NOMO-1 treated with dmso at 0.1 percent for 144 hours (cell line): Measurements from ENCODE around the gene PLPP4.

Experiments used
- DNase-seq: peaks from one replicate; lab custom pipeline; 2025; ENCODE audit not compliant: unreplicated experiment; lab: John Stamatoyannopoulos, UW

The PLPP4 gene

DNA sequence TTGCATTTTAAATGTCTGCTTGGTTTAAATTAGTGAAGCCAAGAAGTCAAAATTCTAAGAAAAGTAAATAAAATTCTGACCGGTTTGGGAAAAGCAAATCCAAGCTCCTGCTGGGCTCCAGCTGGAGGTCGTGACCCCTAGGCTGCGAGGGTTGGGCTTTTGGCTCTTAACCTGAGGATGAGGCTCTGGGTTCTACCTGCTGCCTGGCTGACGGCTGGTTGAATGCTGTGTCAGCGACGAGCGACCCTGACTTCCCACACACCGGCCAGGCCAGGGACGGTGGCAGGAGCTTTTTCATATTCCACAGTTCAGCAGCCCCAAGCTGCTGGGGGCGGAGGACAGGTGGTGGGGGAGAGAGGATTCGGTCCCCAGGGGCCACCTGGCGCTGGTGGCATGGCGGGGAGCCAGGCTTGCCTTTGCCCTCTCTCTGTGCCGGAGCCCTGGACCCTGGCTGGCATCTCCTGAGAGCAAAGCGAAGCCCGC lies 843 bp upstream of the PLPP4 start:
- no peak for DNase-seq

DNA sequence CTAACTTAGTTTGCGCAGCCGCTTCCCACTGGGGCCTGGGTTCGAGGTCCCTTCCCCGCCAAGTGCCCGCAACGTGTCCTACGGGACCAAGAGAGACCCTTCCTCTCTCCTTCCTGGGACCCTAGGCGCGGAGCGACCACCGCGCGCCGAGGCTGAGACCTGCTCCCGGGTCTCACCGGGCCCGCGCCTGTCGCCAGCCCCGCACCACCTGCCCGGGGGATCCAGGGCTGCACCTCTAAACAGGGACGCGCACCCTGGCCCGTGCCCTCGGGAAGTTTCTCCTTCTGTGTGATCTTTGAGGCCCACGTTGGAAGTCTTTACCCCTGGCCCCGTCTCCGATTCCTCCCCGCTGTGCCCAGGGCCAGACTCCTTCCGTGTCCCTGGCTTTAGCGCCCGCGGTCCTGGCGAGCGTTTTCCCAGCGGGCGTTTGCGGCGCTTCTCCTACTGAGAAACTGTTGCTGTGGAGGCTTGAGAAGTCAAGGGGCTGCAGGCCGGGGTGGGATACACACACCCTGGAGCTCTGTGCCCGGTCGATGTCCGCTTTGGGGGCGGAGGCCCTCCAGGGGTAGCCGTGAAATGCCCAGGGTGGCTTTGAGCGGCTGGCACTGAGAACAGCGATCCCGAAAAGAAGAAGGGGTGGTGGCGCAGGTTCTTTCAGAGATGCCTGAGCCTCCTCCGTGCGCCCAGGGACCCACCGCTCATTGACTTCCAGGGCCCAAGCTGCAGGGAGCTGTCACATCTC lies 575 bp downstream of the PLPP4 start:
- no peak for DNase-seq

DNA sequence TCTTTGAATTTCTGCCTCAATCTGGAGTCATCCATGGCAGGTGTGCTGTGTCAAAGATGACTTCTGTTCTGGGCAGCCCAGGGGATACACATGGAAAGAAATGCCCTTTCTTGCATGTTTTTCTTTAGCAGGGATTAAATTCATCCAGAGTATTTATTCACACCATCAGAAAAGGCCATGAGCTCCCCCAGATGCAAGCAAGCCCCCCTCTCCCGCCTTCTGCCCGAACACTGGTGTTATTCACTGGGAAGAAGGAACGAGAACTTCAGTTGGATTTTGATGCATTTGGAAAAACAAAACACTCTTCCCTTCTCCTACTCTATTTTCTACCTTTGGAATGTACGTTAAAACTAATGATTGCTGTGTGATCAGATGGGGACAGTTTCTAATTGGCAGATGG lies 1.4 kb downstream of the PLPP4 start:
- no peak for DNase-seq

DNA sequence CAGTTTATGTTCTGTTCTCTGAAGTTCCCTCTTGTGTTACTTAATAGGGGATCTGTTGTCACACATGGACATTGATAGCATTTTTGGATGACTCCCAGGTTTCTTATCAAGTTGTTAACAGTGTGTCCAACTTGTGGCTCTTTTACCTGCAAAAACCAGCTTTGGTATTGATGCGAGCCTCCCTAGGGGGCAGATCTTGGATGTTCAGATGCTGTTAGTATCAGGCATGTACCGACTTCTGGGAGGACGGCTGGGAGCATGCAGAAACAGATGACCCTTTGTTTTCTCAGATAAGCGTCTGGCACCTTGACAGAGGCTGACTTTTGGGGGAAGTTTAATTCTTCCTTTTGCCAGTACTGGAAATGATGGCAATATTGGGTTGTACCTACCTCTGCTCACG lies 2.2 kb downstream of the PLPP4 start:
- no peak for DNase-seq

DNA sequence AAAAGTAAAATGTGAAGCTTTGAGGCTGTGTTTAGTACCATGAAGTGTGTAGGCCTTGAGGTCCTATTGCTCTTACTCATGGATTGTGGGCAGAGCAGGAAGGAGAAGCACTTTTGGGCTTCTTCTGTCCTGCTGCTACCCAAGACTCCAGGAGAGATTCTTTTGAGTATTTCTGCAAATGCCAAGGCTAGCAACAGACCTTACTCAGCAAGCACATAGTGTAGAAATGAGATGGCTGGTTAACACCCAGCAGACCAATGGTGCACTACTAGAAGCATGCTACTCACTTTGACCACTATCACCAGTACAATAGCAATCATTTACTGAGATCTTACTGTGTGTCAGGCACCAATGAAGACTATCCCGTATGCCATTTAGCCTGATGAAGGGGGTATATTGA lies 3.2 kb downstream of the PLPP4 start:
- DNase-seq, result no peak

DNA sequence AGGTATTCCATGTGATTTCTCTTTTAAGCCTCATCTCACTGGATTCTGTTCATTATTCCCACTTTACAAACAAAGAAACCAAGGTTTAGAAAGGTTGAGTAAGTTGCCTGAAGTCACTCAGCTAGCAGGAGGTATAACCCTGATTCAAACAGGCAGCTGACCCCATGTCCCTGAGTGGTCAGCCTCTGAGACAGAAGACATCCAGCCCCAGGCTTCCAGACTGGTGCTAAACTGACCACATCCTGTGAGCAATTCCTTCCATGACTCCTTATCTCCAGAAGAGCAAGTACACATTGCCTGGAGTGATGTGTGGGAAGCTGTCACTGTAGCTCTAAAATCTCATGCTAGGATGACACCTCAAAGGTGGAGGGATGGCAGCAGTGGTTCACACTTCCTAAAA lies 3.7 kb downstream of the PLPP4 start:
- no peak for DNase-seq

DNA sequence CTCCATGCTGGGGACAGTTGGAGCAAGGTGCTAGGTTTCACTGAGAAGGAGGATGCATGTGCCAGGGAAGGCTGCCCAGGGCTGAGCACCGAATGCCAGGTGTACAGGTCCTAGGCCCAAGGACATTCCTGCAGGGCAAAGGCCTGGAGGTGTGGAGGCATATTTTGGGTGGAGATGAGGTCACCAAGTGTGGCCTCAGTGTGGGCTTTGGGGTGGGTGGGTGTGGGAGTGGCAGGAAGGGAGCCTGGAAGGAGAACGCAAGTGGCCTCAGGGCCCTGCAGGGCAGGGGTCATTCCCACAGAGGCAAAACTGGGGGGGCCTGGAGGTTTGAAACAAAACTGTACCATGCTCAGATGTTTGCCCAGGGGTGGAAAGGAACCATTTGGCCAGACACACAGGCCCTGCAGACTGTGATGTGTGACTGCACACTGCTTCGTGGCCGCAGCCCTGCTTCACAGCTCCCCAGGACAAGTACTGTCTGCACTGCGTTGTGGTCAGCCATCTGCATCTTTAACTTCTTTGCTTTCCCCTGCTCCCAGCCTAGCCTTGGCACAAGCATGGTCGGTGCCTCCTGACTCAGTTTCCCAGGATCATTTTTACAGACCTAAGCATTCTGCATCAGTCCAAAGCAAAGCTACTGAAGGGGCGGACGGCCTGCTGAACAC lies 5.1 kb downstream of the PLPP4 start:
- DNase-seq, result no peak

DNA sequence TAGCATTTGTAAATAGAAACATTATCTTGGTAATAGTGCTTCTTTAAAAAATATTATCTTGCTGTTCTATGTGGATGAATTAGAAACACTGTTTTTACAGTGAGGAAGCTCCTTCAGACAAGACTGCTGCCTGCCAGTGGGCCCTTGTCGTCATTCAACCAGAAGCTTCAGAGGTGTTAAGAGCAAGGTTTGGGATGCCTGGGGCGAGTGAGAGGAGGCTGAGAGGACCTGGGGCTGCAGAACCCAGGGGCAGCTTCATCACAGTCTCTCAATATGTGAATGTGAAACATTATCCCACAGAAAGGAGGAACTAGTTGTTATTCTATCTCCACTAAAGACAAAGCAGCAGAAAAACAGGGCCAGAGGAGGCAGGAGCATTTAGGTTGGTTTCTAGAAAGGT lies 8.1 kb downstream of the PLPP4 start:
- DNase-seq, result no peak

DNA sequence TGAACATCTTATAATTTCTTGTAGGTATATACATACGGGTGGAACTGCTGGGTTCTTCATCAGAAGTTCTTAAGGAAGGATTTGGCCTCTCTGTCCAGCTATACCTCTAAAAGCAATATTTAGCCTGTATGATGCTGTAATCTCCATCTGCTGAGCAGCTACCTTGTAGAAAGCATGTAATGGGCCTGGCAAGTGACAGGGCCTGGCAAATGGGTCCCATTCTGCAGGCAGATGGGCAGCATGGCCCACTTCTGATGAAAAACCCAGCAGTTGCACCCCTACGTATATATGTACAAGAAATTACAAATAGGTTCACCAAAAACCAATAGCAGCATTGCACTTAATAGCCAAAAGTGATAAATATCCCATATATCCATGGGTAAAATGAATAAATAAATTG lies 9.0 kb downstream of the PLPP4 start:
- DNase-seq, result no peak

DNA sequence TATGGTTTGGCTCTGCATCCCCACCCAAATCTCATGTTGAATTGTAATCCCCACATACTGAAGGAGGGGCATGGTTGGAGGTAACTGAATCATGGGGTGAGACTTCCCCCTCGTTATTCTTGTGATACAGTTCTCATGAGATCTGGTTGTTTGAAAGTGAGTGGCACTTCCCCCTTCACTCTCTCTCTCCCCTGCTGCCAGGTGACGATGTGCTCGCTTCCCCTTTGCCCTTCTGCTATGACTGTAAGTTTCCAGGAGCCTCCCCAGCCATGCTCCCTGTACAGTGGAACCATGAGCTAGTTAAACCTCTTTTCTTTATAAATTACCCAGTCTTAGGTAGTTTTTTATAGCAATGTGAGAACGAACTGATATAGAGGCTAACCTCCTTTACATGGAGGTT lies 16.6 kb downstream of the PLPP4 start:
- DNase-seq, result no peak

DNA sequence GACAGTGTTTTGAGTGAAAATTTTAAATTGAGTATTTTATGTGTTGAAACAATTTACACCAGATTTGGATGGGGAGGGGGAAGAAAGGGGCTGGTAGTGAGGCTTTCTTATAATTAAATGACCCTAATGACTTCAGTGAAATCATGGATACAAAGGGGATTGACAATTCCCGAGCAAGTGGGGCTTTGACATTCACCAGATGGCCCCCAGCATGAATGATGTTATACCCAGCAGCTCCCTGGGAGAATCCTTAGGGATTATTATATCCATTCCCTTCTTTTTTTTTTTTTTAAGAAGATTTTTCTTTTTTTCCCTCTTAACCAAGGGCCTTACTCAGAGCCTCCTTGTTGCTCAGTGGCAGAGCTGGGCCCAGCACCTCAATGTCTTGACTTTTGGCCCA lies 17.9 kb downstream of the PLPP4 start:
- DNase-seq, result no peak

DNA sequence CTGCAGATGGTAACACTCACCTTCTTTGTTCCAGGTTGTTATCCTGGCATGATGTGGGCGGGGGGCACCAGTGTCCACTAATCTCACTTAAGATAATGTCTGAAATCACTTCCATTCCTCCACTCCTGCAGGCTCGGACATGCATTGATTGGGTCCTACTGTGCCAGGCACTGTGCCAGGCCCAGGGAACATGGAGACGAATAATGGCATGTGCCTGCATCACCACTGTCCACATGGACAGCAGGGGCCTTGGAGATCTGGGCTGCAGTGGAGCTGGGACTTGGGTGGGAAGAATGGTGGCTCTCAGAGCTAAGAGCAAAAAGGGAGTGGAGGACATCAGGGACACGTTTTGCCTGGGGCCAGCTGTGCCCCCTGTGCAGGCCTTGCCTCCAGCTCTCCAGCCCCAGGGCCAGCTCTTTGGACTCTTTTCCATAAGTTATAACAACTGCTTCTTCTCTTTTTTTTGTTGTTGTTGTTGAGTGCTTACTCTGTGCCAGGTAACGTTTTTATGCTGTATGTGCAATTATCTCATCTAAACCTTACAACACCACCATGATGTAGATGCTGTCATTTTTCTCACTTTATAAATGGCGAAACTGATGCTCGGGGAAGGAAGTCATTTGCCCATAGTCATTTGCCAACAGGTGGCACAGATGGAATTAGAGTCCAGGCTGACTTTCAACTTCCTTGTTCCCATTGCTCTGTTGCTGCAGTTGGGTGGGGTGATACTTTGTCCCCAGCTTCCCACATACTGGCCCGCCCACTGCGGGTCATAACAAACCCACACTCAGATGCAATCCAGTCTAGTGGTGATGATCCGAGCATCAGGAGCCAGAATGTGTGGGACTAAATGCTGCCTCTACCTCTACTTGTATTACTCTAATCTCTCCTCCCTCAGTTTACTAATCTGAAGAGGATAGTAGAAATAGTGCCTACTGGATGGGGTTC lies 19.1 kb downstream of the PLPP4 start:
- DNase-seq, result no peak

DNA sequence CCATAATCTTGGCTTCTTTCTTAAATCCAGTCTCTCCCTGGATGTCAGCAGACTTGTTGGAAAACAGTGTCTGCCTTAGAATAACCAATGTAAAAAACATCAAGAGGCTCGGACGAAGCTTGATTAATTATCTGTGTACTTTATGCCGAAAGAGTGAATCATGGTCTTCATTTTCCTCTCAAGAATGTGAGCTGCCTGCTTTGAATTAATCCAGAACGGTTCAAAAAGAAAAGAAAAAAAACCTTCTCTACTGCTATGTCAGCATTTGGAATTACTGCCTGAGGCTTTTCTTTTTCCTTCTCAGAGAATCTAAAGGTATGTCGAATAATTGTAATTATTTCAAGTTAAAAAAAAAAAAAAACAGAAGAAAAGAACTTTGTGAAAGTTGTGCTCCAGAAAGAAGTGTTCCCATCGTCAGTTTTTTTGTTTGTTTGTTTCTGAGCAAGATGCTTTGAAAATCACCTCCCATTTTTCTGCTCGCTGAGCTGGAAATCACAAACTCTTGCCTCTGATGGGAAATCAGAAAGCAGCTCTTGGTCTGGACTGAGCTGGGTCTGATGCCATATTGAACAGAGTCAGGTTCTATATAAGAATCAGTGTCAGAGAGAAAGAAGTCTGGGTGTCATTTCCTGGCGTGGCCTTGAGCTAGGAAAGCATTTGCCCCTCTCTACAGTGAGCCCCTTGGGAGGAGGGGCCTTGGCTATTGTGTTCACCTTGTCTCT lies 20.2 kb downstream of the PLPP4 start:
- no peak for DNase-seq

DNA sequence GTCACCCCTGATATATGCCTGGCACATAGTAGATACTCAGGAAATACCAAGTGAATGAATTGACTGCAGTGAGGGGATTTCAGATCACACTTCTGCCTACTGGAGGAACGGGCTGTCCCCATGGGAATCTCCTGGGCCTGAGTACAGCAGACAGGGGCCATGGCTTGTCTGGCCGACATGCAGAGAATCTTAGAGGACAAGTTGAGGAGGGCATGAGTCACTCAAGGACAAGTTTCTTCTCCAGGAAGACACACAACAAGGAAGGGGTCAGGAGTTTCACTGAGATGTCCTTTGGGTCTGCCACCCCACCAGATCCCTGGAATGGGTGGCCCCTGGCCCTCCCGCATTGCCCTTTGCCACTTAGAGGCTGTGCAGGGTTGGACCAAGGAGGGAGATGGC lies 20.7 kb downstream of the PLPP4 start:
- DNase-seq, result no peak

DNA sequence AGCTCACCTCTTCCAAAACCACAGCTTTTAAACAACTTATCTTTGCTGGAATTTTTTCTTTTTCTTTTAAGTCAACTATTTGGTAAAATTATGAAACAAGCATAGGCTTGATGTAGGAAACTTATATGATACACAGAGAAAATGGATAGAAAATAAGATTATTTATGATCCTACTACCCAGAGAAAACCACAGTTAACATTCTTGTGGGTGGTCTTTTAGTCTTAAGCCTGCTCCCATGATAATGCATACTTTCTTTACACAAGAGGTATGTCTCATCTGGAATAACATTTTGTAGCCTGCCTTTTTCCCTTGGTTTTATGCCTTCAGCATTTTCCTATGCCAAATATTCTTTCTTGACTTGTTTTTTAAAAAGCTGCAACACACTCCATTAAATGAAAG lies 21.4 kb downstream of the PLPP4 start:
- DNase-seq, result no peak

DNA sequence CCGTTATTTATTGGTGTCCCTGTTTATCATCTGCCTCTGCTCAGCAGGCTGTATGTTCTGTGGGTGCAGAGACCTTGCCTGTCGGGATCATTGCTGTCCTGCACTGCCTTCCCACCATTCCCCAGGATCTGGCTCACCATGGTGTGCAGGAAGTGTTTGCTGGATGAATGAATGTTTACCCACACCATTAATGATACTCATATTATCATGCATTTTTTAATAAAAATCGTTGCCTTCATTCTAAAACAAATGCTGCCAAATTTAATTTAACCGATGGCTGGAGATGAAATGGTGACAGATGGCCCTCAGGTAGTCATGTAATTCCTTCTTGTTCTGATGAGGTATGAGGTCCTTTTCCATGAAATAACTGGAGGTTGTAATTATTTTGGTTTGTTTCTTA lies 22.5 kb downstream of the PLPP4 start:
- no peak for DNase-seq

DNA sequence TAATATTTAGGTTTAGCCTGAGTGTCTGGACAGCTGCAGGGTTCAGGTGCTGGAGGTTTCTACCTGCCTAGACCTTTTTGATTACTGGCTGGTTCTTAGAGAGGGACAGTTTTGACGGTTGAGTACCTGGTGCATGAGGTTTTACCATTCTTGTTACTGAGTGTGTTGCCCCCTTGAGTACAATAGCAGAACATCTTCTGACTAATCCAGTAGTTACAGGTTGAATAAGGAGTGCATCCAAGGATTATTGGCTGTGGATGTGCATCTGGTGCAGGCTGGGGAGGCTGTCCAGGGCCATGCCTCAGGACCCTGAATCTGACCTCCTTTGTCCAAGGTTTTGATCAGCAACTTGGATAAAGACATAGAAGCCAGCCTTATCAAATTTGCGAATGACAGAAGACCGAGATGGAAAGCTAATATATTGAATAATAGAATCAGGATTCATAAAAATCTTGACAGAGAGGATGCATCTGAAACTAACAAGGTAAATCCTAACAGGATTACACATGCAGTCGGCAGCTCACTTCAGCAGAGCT lies 23.1 kb downstream of the PLPP4 start:
- no peak for DNase-seq

DNA sequence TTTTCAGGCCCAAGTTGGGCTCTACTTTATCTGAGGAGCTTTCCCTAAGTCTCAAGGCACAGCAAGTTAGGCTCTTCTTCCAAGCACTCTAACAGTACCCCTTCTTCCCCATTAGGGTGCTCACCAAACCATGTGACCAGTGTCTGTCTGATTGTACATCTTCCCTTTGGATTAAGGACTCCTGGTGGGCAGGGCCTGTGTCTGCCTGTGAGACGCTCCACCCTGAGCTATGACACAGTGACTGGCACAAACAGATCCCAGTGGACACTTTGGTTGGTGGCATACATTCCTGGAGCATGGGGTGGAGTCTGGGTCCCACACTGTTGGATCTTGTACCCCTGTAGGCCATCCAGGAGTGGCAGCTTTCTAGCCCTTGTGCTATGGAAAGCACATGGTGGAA lies 23.8 kb downstream of the PLPP4 start:
- no peak for DNase-seq

DNA sequence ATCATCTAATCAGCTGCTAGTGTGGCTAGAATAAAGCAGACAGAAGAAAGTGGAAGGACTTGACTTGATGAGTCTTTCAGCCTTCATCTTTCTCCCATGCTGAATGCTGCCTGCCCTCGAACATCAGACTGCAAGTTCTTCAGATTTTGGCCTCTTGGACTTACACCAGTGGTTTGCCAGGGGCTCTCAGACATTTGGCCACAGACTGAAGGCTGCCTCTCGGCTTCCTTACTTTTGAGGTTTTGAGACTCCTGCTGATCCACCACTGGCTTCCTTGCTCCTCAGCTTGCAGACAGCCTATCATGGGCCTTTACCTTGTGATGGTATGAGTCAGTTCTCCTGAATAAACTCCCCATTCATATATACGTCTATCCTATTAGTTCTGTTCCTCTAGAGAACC lies 26.0 kb downstream of the PLPP4 start:
- no peak for DNase-seq

DNA sequence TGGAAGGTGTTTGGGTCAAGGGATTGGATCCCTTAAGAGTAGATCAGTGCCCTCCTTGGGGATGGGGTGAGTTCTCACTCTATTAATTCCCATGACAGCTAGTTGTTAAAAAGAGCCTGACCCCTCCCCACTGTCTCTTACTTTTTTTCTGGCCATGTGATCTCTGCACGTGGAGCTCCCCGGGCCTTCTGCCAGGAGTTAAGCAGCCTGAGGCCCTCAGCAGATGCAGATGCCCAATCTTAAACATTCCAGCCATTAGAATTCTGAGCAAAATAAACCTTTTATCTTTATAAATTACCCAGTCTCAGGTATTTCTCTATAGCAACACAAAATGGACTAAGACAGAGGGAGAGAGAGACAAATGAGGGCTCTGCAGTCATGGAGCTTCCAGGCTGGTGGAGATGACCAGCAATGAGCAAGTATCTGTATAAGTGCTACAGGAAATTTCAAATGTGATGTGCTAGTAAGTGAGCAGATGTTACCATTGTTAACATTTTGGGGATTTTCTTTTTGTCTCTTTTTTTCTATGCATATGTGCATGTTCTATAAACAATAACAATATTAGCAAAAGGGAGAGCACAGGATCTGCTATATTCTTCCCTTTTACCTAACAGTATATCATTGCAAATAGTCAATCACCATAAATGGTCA lies 26.7 kb downstream of the PLPP4 start:
- DNase-seq, result no peak
